Measurements from ENCODE around the gene DCP1B. TPM values are rescaled to one million over a fixed set of nuclear protein-coding genes. Genes with fewer than 3 reads are reported as not detected.
A peak's percentile ranks its signal among the peaks of the same experiment; 100 is the strongest.
"Not testable (repeated sequence)": the region's sequence is repeated elsewhere in the genome, so short reads cannot be mapped to it uniquely, and the experiment has no call there.

Gene DCP1B
- total RNA-seq, 1 donor from 2014 or later = 6.1 TPM

DNA sequence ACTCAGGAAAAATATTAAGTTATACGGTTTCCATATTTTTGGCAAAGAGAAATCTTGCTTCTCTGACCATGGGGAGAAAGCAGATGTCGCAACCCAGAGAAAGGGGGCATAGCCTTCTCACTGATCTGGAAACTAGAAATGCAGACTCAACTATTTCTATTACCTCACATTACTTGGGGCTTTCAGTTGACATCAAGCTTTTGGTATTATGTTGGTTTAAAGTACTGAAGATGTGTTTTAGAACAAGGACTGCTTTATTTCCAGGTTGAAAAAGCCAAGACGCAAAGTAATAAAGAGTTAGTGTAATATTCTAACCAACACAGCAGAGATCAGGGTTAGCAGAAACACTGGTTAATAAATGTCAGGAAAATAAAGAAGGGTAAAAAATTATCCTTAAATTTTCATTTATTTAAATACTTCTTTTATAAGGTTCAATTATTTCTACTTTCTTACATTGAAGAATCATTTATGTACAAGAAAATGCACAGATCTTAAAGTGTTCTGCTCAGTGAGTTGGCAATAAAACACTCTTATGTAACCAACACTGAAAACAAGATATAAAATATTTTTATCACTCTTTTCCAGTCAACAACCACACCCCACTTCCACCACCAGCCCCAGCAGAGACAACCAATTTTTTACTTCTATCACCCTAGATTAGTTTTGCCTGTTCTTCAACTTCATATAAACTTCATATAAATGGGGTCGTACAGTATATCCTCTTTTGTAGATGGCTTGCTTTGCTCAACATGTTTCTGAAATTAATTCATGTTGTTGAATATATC lies 26.0 kb downstream of the DCP1B start:
- FAIRE-seq (no peak), DNase-seq (ENCODE audit: low spot score in 2 of 2) (no peak)

DNA sequence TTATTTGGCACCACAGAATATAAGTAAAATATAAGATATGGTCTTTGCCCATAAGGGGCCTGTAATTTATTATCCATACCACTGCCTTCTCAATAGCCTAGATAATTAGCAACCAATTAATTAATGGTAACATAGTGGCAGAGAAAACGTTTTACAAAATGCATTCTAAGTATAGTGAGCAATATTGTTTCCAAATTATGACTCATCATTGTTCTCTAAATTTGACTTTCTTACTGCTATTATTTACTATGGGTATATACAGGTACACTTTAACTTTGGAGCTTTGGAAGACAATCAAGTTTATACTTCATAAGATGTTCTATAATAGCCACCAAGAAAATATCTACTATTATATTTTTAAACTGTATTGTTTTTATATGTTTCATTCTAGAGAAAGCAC lies 26.7 kb downstream of the DCP1B start:
- FAIRE-seq = no peak
- DNase-seq (ENCODE audit: low spot score in 2 of 2) = no peak

DNA sequence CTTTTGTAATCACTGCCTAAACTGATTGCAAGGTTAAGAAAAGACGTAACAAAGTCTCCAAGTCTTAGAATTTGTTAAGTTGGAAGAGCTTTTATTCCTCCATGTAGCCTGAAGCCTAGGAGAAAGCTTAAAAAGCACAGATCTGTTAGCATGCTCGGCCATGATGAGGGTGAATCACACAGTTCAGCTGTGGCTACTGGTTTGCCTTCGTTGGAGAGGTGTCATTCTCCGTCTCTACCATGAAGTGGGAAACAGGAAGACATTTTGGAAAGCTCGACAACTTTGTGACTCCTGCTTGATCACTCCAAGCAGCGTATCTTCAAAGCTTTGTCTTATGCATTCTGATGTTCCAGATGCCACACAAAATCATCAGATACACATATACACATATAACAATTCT lies 27.1 kb downstream of the DCP1B start:
- FAIRE-seq (no peak), DNase-seq (ENCODE audit: low spot score in 2 of 2) (no peak)

DNA sequence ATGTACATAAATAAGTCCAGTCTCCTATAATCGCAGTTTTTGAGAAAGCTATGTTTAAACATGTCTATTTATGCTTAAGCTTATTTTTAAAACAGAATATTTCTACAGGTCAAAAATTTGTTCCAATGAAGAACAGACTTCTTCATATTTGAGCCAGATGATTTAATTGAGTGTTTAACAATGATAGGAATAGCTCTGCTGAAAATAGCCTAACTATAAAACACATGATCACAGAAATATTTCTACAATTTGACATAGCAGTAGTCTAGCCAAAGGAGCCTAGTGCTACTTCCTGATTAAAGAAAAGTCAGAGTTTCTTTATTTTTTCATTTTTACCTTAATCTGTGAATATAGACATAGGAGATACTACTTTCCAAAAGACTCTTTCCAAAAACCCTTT lies 29.4 kb downstream of the DCP1B start:
- FAIRE-seq = no peak

DNA sequence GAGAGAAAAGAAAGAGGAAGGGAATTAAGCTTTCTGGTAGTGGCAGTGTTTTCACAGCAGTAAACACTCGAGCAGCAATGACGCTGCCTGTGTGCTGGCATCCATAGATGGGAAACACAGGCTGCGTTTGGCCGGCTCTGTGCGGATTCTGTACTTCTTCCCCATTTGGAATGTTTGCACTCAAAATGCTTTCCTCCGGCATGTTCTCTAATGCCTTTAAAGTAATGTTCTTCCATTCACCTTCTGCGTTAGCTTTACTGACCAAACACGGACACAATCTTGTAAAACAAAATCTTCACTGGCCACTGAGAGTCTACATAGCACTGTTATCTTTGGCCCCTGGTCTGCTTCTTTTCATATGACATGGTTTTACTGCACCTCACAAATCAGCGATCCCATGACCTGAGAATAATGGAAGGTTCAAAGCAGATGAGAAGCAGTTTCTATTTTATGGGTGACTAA lies 31.4 kb downstream of the DCP1B start:
- no peak for FAIRE-seq

More for the DNA sequence above, 29.4 kb downstream of the DCP1B start:
- no peak for DNase-seq (ENCODE audit: low spot score in 2 of 2)

DNA sequence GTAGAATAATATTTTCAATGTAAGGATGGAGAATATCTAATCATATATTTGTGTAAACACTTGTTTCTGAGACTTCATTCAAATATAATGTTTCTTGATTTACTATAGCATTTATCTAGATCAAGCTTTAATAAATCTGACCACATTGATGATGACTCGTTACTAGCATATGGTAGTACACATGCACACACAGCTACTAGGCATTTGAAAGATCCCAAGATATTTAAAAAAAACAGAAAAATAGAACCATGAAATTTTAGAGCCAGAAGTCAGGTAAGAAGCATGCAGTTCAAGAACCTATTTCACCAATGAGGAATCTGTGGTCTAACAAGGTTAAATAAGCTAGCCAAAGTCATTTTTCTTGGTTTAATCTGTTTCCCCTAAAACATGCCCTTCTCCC lies 32.0 kb downstream of the DCP1B start:
- FAIRE-seq (no peak), DNase-seq (ENCODE audit: low spot score in 2 of 2) (no peak)

More for the DNA sequence above, 31.4 kb downstream of the DCP1B start:
- peak in 1 of 2 donors; percentile 6 for DNase-seq (ENCODE audit: low spot score in 2 of 2)

DNA sequence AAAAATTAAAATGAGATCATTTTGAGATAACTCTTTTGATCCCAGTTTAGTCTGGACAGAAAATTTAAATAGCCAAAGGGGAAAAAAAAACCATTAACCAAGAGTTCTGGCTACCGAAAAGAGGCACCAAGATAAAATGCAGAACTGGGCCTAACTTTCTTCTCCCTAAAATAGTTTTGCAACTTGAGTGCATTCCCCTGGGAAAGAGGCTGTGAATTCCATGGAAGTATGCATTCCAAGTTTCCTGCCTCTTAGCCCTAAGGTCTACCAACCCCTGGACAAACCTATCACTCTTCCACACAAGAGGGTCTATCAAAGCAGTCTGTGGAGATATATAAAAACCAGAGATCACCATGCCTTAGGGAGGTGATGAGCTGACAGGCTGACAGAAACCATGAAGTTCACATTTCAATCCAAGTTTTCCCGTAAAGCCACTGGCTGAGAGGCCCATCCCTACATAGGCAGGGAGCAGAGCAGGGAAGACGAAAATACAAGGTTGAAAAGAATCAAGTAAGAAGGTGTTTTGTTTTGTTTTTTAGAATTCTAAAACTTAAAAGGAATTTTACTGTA lies 33.8 kb downstream of the DCP1B start:
- FAIRE-seq (no peak), DNase-seq (ENCODE audit: low spot score in 2 of 2) (no peak)

DNA sequence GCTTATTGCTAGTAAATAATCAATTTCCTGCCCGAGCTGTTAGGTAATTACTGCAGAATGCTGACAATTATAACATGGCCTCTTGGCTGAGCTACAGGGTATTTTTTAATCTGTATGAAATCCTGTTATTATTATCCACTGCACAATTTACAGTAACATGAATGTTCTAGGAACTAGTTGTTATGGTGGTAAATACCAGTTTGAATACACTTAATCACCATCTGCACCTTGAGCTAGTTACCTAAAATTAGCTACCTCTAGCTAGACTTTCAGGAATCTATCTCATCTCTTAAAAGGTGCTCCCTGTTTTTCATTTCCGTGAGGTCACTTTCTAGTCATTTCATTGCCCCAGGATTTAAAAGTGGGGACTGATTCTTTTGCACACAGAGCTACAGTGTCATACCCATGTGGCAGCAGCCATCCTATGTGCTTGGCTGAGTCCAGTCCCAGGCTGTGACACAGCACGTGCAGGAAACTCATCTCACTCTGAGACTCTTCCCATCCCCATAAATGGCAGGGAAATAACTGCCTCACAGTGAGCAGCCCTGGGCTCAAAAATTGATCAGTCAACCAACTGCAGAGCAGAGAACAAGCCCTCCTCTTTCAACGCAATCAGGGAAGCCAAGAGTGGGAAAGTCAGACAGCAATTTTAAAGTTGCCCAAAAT lies 37.6 kb downstream of the DCP1B start:
- no peak for FAIRE-seq
- no peak for DNase-seq (ENCODE audit: low spot score in 2 of 2)

DNA sequence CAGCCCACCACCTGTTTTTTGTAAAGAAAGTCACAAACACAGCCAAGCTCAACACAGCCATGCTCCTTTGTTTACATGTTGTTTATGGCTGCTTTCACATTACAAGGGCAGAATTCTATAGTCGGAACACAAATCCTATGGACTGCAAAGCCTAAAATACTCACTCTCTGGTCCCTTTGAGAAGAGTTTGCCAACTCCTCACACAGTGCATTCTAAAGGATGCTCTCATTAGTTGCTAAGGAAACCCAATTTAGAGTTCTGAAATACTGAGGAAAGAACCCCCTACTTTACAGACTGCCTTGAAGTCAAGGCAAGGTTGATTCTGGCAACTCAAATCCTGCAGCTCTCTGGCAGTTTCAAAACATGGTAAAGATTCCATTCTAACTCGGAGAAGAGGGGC lies 38.3 kb downstream of the DCP1B start:
- FAIRE-seq (no peak), DNase-seq (ENCODE audit: low spot score in 2 of 2) (no peak)

DNA sequence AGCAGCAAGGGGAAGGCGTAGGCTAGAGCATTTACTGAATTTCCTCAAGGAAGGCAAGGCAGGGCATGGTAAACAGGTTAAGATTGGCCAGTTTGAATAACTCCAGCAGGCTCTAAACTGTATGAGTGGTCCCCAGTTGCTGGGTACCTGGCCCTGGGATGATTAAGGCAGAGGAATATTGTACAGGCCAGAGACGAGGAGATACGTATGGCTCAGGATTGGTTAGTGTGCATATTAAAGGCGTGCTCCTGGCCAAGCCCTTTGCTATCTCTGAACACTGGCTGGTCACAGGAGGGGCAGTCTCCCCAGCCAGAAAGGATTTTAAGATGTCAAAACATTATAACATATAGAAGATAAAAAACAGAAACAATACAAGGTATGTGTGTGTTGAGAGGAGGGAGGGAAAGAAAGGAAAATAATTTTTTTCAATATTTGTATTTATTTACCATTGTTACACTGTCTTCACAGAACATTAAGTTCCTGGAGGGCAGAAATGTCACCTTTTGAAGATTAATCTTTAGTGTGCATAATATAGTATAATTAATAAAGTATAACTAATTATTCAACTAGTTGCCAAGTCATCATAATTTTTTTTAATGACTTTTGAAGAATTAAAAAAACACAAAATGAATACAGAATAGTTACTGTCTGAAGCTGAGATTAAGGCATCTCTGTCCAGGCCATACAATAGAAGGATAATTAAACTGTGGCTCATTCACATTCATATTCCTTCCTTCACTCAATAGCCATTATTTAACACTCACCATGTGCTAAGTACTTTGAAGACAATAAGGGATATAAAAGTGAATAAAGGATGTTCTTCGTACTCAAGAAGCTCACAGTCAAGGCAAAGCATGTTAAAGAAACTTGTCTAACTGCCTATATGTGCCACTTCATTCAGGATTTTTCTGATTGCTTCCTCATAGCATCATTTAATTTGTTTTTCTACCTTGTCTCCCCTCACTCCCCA lies 41.9 kb downstream of the DCP1B start:
- no peak for FAIRE-seq
- no peak for DNase-seq (ENCODE audit: low spot score in 2 of 2)

DNA sequence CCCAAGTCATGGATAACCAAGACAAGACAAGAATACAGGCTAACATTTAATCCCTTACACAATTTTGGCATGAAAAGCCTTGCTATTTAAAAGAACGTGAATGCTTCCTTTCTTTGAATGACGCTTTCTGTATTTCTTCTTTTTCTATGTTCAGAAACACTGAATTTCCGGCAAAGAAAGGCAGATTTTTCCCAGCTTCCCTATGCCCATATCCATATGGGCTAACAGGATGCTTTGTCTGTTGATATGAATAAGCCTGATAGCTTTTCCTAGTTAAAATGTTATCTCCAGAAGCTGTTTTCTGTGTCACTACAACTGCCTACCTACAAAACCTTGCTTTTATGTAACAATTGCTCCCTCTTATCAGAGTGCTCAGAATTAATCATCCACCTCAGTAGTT lies 47.5 kb downstream of the DCP1B start:
- FAIRE-seq = no peak
- no peak for DNase-seq (ENCODE audit: low spot score in 2 of 2)

DNA sequence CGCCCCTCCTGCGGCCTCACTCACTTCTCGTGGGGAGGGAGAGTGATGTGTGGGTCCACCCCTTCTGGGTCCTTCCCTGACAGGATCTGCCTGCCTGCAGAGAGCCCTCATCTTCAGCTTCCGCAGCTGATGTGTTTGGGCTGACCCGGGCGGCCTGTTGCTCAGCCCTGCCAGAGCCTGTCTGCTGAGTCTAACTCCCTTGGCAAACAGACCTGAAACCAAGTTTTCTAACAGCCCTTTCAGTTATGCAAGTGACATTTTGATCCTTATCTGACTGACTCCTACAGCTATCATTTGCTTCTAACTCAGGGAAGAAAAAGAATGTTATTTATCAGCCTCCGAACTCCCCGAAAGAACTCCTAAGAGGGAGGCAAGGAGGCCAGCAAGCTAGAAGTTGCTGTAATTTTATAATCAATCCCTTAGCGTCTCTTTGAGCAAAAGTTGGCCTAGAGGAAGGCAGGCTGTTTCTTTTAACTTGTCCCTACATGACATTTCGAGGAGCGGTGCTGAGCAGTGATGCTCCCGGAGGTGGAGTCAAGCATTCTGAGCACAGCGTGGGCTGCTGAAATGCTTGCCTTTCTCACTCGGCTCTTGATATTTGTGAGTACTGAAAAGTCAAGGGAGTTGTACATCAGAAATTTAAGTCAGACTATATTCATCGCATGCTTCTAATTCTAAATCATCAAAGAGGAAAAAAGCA lies 54.3 kb downstream of the DCP1B start:
- FAIRE-seq = no peak

DNA sequence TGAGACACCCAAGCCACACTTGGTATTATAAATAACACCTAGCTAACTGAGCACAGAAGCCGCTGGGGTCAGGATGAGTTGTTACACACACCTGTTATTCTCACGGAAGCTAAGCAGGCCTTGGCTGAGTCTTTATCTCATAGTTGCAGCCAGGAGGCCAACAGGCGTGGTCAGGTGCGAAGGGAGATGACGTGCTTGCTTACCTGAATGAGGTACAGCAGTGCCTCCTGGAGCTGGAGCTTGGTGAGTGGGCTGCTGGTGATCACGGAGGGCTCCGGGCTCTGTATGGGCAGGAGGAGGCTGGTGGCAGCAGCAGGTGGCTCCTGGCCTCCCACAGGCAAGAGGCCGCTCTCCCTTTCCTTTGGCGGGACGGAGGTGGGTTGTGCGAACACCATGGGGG lies 55.4 kb downstream of the DCP1B start:
- no peak for FAIRE-seq
- DNase-seq (ENCODE audit: low spot score in 2 of 2) = no peak

More for the DNA sequence above, 54.3 kb downstream of the DCP1B start:
- no peak for DNase-seq (ENCODE audit: low spot score in 2 of 2)

DNA sequence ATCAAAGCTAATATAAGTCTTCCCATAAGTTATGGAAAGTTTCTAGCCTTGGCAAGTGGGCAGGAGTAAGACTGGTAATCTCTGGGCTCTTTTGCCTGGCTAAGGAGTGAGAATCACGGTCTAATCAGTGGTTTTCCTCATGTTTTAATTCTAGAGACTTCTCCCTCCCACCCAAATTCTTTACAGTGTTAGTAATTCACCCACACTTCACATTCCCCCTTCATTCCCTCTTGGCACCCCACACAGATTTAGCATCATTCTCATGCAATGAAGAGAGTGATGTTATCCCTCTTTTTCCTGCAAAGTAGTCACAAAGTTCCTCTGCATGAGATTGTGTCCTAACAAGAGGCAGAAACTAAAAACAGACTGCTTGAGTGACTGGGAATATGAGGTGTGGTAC lies 57.2 kb downstream of the DCP1B start:
- FAIRE-seq = no peak
- no peak for DNase-seq (ENCODE audit: low spot score in 2 of 2)

DNA sequence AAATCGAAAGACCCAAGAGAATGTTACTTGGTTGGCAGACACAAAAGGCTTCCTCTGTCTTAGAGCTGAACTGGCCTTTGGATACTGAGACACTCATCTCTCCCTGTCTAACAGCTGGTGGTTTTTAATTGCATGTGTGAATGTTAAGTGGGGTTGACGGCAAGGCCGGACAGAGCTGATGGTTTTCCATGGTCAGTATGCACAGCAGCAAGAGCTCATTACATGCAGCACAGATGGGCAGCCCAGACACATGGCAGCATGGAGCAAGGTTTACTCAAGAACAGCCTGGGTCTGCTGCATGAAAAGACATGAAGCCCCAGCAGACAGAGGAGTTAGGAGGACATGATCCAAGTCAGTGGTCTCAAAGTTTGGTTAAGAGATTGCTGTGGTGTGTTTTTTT lies 58.0 kb downstream of the DCP1B start:
- FAIRE-seq = no peak
- no peak for DNase-seq (ENCODE audit: low spot score in 2 of 2)

DNA sequence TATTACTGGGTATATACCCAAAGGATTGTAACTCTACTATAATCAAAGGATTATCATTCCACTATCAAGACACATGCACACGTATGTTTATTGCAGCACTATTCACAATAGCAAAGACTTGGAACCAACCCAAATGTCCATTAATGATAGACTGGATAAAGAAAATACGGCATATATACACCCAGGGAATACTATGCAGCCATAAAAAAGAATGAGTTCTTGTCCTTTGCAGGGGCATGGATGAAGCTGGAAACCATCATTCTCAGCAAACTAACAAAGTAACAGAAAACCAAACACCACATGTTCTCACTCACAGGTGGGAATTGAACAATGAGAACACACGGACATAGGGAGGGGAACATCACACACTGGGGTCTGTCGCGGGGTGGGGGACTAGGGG lies 58.8 kb downstream of the DCP1B start:
- DNase-seq (ENCODE audit: low spot score in 2 of 2); FAIRE-seq: not testable (repeated sequence)

DNA sequence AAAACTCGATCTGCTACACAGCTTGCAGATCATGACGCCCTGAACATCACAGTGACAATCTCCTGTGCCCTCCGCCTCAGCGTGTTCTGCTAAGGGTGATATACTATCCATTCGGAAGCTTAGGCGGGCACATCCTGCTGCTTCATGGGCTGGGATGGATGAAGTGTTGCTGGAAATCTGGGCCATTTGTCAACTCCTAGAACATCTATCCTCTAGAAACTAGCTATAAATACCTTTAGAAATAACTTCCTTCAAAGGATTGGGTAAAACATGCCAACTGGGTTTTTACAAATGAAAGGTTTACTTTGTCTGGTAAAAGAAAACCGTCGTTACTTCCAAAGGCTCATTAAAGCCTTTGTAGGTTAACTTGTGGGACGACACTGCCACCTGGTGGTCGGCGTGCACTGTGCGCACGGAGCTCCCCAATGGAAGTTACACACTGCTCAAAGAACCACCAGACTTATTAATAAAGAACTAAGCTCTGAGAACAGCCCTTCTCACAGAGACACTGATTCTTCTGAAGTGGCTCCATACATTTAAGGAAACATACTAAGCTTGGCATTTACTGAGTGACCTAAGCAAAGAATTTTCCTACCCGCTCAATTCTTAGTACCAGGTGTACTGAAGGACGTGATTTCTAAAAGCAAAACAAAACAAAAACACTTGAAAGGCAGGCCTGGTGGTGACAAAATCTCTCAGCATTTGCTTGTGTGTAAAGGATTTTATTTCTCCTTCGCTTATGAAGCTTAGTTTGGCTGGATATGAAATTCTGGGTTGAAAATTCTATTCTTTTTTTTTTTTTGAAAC lies 64.3 kb downstream of the DCP1B start:
- FAIRE-seq (peak; percentile 84), DNase-seq (ENCODE audit: low spot score in 2 of 2) (peak; percentile 68 to 80)

DNA sequence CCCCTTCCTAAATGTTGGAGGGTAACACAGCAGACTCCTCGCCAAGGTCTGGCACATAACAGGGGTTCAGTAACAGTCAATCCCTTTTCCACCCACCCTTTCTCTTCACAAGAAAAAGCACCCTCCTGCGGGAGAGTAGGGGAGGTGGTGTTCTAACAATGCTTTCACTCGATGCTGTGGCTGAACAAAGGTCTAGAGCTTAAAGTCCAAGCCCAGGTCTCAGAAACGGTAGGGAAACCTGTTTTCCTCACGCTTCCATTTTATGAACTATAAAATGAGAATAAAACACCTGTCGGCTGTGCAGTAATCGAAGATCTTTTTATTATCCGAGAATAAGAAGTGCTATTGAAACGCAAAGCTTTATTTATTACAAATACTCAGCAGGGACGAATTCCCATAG lies 64.9 kb downstream of the DCP1B start:
- FAIRE-seq (no peak), DNase-seq (ENCODE audit: low spot score in 2 of 2) (peak in 1 of 2 donors; percentile 2)

All from frontal cortex (tissue), 4 donors.